GM12872 (cell line): Measurements from ENCODE around the gene TNRC6B.

ENCODE experiments used
- CTCF ChIP-seq: IDR thresholded peaks from 3 replicates; pipeline ENCODE4 v1.5.1; 2011; ENCODE audit warnings: low read depth, mild to moderate bottlenecking, low read length, moderate library complexity; ENCODE audit not compliant: insufficient read depth

Gene TNRC6B

DNA sequence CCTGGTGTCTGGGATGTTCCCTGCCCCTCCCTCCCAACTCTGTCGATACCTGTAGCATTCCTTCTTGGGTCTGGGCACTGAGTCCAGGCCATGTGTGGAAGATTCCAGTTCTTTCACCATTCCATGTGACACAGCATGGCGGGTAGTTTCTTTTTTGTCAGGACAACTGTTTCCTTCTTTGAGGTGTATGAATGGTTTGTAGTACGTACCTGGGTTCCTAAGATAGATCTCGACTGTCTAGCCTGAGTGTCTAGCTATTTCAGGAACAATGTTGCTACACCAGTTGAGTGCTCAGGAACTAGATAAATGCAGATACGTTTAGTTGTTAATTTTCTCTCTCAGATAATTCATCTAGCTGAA, 43.3 kb downstream of the TNRC6B start:
- TF ChIP-seq CTCF: no peak

DNA sequence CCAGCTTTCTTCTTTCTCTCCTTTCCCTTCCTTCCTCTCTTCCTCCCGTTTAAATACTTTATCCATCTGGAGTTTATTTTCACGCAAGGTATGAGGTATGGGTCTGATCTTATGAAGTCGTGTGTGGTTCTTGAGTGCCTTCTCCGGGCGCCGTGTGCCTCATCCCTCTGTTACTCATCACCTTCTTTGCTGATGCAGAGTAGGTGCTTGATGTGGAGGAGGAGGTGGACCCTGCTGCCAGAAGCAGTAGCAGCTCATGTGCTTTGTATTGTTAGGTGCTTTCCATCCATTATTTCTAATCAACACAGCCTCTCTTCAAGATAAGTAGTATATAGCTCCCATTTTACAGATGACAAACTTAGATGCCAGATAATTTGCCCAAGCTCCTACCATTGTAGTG, 47.0 kb downstream of the TNRC6B start:
- TF ChIP-seq CTCF: no peak

- TF ChIP-seq CTCF: no peak
Measured at GRCh38 chr22:40226620-40227019, 48.9 kb downstream of the TNRC6B start.

DNA sequence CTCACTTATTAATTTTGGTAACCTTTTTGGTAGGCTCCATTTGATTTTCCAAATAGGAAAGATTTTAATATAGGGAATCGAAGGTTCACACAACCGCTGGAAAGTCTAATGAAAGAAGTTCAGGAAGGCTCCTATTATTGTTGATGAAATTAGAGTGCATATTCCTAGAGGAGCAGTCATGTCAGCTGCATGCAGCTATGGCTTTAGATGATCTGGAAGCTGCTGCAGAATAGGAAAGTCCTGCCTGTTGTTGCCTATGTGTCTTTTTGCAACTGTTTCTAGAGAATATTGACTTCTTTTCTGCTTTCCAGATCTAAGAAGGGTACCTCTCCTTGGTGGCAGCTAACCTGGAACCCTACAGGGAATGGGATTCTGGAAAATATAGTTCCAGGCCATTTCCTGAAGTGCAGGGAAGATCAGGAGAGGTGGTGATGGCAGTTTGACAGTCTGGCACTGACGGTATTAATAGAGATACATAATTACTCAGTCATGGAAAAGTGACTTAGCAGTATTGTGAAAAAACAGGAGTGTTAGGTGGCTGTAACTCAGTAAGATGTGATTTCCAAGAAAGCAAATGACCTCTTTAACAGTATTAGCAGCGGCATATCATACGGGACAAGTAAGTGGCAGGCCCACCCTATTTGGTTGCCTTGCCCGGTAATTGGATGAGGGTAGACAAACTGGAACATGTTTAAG, 54.0 kb downstream of the TNRC6B start:
- TF ChIP-seq CTCF: no peak

DNA sequence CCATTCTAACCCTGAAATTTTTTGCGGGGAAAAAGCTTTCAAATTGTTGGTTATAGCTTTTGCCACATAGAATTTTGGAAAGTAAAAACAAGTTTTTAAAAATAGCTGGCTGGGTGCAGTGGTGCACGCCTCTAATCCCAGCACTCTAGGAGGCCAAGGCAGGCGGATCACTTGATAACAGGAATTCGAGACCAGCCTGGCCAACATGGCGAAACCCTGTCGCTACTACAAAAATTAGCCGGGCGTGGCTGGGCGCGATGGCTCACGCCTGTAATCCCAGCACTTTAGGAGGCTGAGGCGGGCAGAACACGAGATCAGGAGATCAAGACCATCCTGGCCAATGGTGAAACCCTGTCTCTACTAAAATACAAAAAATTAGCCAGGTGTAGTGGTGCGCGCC, 54.9 kb downstream of the TNRC6B start:
- TF ChIP-seq CTCF: no peak

DNA sequence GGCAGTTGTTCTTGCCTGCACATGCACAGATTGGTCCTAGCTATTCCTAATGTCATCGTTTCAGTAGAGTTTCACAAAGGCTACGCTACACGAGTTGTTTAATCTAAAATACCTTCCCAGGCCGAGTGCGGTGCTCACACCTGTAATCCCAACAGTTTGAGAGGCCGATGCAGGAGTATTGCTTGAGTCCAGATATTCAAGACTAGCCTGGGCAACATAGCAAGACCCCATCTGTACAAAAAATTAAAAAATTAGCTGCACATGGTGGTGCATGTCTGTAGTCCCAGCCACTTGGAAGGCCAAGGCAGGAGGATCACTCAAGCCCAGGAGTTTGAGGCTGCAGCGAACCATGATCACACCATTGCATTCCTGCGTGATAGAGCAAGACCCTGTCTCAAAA, 56.2 kb downstream of the TNRC6B start:
- TF ChIP-seq CTCF: no peak

DNA sequence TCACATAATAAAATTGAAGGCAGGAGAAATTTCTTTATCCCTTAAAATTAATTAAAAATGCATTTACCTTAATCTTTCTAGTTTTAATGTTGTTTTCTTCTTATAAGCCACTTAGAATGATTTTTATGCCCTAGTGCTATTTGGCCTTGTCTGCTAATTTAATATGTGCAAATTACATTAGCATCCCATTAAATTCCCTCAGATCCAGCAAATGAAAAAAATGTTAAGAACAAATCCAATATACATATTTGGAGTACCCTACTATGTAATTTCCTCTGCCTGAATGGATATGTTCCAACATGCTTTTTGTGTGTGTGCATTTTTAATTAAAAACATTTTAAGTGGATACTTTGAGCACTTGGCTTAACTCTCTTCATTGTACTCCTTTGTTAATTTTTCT, 56.9 kb downstream of the TNRC6B start:
- no peak for TF ChIP-seq CTCF
